ENCODE results near the gene DPYSL4.

Gene DPYSL4

DNA sequence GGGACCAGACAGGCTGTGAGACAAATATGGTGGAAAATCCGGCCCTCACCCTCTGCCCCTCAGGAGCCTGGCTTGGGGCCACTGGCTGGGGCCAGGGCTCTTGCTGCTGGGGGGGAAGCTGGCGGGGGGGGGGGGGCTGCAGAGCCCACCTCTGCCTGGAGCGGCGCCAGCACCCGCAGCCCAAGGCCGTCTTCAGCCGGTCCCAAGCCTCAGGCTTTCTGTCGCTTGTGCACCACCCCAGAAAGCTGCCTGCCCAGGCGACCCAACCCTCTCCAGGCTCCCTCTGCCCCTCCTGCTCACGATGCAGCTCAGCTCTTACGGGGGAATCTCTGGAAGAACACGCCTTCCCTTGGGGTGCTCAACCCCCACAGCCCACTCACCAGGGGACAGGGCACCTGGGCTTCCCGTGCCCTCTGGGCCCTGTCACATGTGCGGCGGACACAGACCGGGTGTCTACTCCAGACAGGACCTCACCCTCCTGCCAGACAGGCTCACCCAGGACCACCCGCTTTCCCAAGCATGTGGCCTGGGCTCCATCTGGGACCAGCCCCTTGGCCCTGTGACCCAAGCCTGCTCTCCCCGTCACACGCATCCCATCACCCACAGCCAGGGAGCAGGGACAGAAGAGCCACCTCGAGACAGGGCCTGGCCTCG lies 43.9 kb downstream of the DPYSL4 start:
- DNase-seq = no peak

DNA sequence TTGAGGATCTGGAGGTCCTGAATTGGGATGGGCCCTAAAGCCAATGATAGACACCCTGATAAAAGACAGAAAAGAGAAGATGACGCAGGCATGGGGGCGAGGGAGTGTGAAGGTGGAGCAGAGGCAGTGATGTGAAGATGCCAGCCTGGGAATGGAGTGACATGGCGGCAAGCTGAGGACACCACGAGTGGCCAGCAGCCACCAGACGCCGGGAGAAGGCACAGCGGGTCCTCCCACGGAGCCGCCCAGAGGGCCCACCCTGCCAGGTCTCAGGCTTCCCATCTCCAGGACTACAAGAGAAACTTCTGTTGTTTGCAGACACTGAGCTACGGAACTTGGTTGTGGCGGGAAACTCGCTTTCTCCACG lies 44.9 kb downstream of the DPYSL4 start:
- no peak for DNase-seq

DNA sequence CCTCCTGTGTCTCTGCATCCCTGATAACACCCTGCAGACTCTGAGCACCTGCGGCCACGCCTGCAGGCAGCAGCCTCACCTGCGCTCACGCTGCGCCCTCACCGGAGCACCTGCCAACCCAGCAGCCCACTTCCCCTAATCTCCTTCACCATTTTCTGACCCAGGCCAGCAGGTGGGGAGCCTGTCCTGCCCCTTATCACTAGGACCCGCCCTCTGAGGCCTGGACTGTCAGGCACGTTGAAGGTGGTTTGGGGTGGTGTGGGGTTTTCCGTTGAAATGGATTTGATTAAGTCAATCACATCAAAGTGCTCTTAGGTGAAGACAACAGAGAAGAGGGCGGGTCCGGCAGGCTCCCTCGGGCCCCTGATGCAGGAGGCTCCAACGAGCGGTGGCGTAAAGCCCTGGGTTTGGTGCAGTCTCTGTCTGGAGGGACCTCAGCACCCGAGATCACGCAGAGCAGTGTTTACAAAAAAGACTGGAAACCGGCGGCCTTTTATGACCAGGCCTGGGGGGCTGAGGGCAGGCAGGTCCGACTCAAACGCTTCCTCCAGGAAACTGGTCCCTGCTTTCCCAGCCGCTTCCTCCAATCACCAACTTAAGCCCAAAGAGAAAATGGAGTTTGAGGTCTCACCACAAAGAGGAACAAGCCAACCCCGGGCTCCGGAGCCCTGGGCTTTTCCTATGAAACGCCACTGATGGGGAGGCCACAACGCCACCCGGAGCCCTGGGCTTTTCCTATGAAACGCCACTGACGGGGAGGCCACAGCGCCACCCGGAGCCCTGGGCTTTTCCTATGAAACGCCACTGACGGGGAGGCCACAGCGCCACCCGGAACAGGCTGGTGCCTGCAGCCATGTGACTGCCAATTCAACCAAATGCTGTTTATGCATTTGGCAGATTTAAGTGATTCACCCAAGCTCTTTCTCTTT lies 45.5 kb downstream of the DPYSL4 start:
- no peak for DNase-seq

DNA sequence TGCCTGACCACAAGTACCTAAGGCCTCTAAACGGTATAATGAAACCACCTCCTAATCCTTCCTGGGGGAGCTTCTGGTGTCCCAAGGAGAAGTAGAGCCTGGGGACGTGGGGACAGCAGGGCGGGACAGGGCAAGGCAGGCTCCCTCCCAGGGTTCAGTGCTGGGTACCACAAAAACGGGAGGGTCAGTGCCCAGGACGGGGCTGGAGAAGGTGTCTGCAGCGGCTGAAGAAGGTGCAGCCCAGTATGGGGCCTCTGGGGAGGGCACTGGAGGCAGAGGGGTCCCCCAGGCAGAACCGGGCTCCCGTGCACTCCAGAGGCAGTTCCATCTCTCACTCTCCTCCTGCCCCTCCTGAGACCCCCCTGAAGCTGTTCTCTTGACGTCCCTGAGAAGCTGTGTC lies 46.2 kb downstream of the DPYSL4 start:
- no peak for DNase-seq

DNA sequence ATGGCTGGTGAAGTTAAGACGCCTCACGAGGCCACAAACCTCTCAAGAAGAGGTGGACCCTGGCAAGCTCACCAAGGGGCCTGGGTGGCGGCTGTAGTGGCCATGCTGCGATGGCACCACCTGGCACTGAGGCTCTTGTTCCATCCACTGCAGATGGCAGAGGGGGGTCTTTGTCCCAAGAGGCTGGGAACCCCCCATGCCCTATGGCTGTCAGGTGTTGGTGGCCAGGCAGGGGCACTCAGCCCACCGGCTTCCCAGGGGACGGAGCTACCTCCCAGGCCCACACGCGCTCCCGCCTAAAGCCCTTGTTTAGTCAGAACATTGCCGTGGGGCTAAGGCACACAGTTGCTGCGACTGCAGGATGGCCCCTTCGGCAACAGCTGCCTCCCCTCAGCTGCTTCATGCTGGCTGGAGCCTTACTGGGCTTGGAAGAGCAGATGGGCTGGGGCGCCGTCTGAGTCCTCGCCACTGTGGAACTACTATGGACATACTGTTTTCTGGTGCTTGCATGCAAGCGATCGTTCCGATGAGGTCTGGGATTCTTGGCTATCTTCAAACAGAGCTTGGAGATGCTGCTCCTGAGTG lies 46.8 kb downstream of the DPYSL4 start:
- no peak for DNase-seq

DNA sequence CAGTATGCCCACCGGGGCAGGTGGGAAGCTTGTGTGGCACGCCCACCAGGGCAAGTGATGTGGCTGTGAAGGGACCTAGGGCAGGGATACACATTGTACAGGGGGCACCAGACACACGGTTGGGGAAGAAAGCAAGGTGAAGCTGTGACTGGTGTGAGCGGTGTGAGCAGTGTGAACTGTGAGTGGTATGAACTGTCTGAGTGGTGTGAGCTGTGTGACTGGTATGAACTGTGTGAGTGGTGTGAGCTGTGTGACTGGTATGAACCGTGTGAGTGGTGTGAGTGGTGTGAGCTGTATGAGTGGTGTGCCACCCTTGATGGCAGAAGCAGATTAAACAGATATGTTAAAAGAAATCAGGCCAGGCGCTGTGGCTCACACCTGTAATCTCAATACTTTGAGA lies 48.1 kb downstream of the DPYSL4 start:
- DNase-seq = no peak

DNA sequence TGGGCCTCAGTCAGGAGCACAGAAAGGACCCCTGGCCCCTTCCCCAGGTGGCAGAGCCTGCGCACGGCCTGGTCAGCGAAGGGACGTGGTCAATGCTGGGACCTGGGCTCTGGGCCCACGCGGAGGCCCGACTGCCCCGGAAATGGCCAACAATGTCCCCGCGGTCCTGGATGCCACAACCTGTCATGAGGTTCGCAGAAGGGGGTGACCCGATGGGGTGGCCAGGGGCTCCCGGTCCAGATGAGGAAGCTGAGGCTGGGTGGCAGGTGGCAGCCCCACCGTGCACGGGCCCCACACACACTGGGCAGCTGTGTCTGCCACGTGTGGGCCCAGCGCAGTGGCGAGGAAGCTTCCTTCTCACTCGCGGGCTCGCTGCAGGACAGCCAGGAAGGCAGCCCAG lies 49.4 kb downstream of the DPYSL4 start:
- no peak for DNase-seq

DNA sequence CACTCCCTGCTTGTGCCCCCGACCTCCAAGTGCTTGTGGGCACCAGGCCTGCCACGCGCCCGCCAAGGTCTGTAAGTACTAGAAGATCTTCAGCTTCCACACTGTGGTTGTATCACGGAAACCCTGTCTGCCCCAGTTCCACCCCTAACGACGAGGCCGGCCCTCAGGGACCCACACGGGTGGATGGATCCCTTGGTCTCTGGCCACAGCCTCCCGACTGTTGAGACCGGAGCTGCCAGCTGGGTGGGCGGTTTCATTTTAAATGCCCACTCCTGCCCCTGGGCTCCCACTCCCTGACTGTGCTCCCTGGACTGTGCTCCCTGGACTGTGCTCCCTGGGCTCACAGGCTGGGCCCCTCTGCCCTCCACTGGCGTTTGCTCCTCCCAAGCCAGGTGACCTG lies 50.1 kb downstream of the DPYSL4 start:
- no peak for DNase-seq

DNA sequence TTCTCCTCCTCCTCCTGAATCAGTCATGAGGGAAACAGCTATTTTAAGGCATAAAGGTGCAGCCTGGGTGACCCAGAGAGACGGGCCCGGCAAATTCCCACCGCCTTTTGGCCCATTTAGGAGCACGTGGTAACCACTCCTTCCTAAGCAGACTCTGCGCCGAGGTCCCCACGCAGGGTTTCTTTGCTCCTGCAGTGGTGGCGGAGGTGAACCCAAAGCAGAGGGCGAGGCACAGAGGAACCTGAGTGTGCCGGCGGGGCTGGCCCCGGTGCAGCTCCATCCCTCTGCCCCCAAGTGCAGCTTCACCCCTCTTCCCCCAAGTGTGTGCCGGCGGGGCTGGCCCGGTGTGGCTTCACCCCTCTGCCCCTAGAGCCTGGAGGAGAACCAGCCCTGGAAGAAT lies 50.6 kb downstream of the DPYSL4 start:
- no peak for DNase-seq

DNA sequence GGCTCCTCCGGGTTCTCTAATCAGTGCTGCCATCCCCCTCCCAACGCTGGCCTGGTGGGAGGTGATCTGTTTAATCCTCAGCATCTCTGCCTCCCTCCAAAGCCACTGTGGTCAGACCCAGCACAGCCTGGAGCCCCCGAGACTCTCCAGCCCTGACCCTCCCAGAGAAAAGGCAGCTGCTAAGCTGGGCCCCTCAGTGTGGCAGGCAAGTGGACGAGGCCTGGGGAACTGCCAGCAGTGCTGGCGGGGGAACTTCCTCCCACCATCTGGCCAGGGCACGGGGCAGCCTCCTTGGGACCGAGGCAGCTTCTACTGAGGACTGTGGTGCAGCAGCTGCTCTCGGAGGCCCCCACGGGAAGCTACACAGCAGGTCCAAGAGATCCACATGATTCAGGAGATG lies 51.1 kb downstream of the DPYSL4 start:
- peak in 1 of 2 experiments; percentile 16 for DNase-seq

DNA sequence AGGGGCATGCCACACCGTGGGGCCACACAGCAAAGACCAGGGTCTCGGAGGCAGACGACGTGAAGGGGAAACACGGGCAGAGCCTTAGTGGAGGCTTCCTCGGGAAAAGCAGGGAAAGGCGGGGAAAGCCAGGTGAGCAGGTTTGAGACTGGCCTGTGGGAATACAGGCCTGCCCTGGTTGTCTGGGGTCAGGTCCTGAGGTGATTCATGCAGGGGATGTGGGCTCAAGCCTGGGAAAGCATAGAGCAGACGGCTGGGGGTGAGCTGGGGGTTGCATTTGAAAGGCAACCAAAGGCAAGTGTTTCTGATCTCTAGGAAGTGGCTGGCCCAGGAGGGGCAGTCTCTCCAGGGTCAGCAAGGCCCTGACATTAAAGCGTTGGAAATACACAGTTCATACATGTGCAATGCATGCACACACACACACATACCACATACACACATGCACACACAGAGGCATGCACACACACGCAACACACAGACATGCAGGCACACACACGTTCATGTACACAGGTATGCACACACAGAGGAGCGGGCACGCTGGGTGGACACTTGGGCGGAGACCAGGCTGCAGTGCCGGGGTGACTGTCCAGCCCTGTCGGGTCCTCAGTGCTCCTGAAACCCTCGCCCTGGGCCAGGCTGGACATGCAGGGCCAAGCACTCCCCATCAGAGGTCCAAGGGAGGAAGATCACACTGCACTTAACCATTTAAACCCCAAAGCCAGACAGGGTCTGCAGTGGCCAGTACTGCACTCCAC lies 51.8 kb downstream of the DPYSL4 start:
- DNase-seq = no peak

DNA sequence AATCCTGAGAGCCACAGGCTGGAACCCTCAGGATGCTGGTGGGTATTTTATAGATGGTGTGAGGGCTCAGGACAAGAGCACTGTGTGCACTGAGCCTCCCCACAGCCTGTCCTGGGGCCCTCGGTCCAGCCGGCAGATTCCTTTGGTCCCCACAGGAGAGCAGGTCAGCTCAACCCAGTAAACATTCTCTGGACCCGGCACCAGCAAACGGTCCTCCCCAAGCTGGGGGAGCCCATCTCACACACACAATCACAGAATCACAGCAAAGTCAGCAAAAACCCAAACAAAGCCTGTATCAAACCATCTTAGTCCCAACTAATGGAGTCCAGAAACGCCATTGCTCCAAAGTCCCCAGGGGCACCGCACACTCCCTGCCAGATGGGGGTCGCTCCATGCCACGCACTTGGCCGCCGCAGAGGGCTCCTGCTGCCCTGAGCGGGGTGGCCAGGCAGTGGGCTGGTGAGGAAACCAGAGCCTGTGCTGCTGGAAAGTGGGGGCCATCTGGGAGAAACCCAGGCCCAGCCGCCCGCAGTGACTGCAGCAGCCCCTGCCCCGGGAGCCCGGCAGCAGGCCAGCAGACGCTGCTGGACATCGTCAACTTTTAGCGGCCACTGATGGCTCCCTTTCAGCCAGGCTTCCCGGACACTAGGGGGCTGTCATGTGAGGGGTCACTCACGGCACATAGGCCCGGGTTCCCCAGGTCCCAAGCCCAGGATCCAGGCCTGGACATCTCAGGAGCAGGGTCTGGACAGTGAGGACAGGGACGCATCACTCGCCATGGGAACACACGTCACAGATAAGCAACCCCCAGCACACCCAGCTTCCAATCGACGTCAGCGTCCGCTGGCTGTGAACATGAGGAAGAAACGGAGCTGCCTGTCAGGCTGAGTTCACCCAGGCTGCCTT lies 52.6 kb downstream of the DPYSL4 start:
- no peak for DNase-seq

DNA sequence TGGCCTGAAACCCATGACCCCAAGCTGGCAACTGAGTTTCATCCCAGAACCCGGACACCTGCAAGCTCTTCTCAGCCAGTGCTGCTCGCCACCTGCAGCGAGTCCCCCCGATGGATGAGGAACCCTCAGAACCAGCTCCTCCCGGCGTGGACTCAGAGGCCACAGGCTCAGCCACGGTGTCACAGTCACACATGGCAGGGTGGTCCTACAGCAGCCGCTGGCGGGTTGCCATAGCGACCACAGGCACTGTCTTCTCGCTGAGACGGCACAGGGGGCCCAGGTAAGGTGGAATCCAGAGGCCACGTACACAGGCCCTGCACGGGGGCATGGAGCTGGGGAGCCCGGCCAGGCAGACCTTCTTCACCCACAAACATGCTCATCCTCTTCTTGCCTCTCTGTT lies 53.4 kb downstream of the DPYSL4 start:
- no peak for DNase-seq

DNA sequence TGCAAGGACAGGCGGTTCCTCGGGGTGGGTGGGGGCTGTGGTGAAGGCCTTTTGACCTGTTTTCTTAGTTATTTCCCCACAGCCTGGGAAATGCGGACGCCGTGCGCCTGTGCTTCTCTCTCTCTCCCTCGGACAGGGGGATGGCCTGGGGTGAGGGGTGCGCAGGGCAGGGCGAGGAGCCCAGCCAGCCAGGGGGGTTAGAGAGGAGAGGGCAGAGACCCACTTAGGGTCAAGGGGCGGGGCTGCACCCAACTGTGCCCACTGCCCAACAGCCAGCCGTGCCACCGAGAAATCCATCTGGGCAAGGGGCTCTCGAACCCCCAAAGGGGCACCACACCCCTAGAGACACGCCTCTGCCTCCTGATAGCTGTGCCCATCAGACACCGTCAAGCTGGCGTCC lies 53.8 kb downstream of the DPYSL4 start:
- no peak for DNase-seq

DNA sequence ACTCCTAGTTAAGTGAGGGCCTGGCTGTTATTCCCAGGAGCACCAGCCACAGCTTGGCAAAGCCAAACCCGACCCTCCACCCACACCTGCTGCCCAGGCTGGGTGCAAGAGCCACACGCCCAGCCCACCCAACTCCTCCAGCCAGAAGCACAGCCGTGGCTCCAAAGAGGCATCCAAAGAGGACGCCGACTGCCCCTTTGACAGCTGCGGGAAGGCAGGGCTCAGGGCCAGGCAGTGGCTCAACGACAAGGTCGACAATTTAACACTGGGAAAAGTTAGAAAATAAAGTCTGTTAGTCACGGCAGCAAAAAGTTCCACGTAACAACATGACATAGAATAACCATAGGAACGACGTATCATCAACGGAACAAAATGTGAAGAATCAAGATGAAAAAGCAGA lies 54.3 kb downstream of the DPYSL4 start:
- no peak for DNase-seq

DNA sequence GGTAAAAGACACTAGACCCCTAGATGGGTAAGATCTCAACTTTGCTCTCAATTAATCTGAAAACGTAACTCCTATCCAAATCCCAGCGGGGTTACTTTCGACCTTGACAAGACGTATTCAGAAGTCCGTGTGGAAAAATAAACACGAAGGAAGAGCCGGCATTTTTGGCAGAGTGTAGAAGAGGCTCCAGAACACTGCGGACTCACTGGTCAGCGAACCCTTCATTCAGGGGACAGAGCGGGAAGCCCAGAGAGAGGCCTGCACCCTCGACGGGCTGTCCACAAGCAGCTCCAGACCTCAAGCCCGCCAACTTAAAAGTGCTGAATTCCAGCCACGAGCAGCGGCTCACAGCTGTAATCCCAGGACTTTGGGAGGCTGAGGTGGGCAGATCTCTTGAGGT lies 54.7 kb downstream of the DPYSL4 start:
- DNase-seq = no peak

DNA sequence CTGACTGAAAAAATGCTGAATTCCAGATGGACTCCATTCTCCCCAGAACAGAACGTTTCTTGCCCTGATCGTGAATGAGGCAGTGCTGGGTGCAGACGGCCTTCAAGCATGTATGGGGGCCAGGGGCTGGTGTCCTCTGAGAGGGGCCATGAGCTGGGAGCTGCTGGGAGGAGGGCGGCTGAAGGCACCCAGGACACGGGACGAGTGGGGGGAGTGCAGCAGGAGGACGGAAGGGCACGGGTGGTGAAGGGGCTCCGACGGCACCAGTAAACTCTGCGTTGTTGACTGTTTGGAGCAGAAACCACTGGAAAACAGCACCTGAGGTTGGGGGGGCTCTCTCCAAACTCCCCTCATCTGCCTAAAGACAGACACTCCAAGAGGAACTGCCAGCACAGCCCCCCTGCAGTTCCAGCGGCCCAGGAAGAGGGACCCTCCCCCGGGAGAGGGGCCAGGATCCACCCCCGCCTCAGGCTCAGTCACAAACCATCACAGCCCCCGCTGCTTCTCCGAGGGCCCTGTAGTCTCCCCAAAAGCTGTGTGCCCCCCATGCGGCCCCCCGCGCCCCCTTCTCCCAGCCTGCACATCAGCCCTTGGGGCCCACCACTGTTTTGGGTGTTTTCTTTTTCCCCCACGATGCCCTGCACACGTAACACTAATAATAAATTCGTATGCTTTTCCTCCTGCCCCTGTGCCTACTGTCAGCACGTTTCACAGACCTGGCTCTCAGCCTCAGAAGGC lies 55.5 kb downstream of the DPYSL4 start:
- DNase-seq = no peak

DNA sequence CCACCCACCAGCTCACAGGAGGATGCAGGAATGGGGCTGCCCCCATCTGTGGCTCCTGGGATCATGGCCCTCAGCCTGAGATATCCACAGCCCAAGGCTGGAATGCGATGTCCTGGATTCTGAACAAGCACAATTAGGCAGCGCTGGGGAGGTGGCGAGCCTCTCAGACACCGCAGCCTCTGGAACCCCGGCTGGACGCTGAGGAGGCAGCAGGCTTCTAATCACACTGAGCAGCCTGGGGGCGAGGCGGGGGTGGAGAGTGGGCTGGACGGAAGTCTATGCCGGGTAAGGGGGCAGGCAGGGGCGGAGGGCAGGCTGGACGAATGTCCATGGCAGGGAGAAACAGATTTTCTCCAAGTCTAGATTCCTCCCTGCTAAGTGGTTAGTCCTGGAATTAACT lies 56.4 kb downstream of the DPYSL4 start:
- no peak for DNase-seq

DNA sequence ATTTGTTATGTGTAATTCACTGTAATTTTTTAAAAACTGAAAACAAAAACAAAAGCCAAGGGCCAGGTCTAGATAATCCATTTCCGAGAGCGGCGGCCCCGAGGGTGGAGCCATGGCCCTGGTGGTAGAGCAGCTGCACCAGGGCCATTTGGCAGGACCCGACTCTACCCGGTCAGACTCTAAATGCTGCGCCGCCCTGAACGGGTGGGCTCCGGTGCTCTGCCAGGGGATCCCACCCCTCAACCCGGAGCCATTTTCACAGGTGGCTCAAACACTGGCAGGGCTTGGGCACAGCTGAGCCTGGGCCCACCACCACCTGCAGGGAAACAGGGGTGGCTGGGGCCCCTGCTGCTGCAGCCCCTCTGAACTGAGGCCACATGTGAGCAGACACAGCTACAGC lies 56.9 kb downstream of the DPYSL4 start:
- no peak for DNase-seq

DNA sequence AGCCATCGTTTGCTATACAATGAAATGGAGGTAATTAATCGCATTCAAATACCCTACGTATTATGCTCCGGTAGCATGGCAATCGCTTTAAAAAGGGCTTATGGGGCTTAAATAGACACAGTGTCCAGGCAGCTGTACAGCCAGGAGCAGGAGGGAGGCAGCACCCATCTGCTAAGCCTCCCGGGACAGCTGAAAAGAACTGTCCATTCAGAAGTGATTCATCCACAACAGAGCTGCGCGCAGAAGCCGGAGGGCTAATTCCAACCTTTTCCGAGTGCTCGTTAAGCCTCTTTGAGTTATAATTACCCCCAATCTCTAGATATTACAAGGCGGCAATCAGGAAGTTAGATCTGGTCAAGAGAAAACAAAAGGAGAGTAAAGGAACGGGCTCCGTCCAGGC lies 58.3 kb downstream of the DPYSL4 start:
- no peak for DNase-seq

DNA sequence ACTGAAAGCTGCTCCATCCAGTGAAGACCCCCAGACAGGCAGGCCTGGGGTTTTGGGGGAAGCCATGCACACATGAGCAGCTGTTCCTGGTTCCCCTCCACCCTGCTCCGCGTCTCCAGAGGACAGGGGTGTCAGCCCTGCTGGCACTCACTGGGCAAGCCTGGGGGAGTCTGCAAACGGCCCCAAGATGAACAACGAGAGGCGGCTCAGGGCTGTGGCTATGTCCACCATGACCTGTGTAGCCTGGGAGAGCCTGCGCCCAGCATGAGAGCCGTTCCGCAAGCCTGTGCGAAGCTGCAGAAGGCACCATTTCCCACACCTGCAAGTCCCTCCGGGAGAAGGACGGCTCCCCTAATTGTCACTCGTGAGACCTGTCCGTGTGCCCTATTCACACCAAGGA lies 59.5 kb downstream of the DPYSL4 start:
- DNase-seq = no peak

DNA sequence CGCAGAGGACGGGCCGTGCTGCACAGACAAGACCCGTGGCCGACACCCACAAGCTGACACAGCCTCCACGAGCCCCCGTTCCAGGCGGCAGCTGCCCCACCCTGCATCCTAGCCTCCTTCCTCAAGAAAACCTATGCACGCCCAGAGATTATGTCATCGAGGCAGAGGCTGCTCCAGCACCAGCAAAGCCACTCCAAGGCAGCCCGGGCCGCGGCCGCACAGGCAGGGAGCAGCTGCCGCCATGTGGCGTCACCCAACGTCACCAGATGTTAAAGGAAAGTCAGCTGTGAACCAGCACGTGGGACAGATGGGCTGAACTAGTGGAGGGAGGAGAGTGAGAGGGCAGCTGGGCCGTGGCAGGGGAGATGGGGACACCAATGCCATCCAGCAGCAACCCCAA lies 61.2 kb downstream of the DPYSL4 start:
- DNase-seq = no peak
